Frontal cortex (tissue), 4 donors: ENCODE results near the gene CTNNA1. TPM values are rescaled to one million over a fixed set of nuclear protein-coding genes. Genes with fewer than 3 reads are reported as not detected.

ENCODE experiments used
- DNase-seq, 2 donors: peaks; one replicate each; pipeline ENCODE4 v3.0.0; 2012; ENCODE audit warnings: low spot score in 2 of 2
- FAIRE-seq: peaks from 2 replicates; lab custom pipeline; 2012; peaks lifted over from hg19 to GRCh38; lab: Jason Lieb, UNC
- total RNA-seq: library from RNA; depleted of rRNA; stranded (reverse); fragments of >200 nt; gene quantifications from one replicate; pipeline ENCODE4 v1.2.3, GENCODE V29; 2014
- donor health status: control.
- donor health status: control.
- donor health status: control.

Gene CTNNA1
- total RNA-seq, 1 donor from 2014 or later = 220 TPM

GRCh38 chr5:138942066-138942465, 188.8 kb downstream of the CTNNA1 start:
- no peak for DNase-seq
- no peak for FAIRE-seq

- DNase-seq (no peak), FAIRE-seq (no peak)
Measured at GRCh38 chr5:138942861-138943260, 189.6 kb downstream of the CTNNA1 start.

GRCh38 chr5:138943599-138944173, 190.5 kb downstream of the CTNNA1 start:
- FAIRE-seq (no peak), DNase-seq (no peak)

GRCh38 chr5:138944527-138945322, 191.5 kb downstream of the CTNNA1 start:
- FAIRE-seq (no peak), DNase-seq (no peak)

DNA sequence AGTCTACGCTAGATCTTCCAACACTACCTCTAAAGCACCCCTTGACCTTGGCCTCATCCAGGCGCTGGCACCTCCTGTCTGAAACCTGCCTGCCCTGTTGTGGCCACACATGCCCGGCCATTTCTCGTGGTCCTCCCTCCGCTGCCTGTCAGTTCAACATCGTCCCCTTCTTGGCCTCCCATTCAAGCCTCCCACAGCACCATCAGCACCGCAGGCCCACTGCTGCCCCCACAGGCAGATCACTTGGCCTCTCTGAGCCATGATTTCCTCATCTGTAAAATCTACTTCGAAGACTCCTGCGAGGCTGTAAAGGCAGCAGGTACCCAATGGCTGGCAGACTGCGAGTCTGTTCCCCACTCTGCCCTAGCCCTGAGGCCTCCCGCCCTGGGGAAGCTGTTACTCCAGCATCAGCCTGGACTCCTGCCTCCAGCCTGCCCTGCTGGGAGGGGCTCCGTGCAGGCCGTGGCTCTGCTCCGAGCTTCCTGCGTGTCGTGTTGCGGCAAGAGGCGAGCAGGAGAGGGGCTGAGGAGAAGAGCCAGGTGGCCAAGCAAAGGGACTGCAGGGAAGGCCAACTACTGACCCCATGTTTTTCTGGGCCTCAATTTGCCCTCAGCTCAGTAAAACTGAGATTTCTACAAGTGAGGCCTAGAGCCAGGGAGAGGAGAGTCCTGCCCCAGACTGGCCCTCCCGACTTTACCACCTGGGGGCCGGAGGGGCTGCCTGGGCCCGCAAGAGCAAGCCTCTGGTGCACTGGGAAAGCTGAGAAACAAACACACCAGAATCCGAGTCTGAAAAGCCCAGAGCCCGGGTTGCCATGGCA, 192.4 kb downstream of the CTNNA1 start:
- DNase-seq (no peak), FAIRE-seq (no peak)

DNA sequence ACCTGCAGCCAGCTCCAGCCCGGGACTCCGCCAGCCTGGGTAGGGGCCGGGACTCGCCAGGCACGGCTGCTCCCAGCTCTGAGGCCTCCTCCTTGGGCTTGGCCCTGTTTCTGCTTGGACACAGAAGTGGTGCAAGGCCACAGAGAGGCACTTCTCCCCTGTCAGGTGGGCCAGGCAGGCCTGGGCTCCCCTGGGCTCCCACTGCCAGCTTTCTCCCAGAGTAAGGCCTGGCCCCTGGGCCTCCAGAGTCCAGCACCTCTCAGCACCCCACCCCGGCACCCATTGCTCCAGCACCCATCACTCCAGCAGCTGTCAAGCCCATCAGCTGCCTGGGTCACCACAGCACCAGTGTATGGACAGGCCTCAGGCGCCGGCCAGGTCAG, 193.0 kb downstream of the CTNNA1 start:
- DNase-seq (peak; percentile 62 to 83), FAIRE-seq (no peak)

- no peak for DNase-seq
- FAIRE-seq = no peak
Measured at GRCh38 chr5:138946831-138947560, 193.8 kb downstream of the CTNNA1 start.

DNA sequence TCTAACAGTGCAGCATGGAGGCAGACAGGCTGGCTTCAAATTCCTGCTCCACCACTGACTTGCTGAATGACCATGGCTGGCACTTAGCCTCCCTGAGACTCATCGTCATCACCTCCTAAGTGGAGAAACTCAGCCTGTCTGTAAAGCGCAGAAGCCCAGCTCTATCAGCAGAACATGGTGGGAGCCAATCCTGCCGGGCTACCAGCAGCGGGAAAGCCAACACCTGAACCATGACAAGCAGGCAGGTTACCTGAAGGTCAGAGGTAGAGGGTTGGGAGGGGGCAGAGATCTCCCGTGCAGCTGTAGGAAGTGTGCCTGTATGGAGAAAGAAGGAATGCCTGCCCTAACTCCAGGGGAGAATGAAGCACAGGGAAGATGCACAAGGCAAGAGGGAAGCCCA, 194.6 kb downstream of the CTNNA1 start:
- no peak for DNase-seq
- FAIRE-seq = no peak

DNA sequence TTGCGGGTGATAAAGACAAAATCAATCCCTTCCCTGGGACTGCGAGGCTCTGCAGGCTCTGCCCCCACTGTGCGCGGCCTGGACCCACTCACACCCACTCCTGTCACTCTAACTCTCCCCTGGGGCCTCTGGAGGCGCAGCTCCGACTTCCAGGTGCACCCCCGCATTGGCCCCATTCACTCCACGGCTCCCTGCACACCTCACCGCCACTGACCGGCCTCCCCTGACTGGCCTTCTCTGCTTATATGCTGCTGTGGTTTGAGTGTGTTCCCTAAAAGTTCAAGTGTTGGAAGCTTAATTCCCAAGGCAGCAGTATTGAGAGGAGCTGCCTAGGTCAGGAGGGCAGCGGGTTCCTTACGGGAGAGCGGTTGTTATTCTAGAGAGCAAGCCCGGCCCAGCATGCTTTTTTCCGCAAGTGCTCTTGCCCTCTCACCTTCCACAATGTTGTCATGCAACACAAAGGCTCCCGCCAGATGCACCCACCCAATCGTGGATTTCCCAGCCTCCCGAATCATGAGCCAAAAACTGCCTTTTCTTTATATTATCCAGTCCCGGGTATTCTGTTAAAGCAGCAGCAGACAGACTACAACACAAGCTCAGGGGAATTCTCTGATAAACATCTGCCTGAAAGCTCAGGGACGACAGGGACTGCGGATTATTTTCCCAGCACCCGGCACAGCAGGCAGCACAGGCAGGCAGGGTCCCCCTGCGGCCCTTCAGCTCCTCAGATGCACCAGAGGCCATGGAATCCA, 195.4 kb downstream of the CTNNA1 start:
- DNase-seq (no peak), FAIRE-seq (no peak)

- FAIRE-seq = no peak
- DNase-seq = no peak
Measured at GRCh38 chr5:138949223-138949574, 196.0 kb downstream of the CTNNA1 start.

DNA sequence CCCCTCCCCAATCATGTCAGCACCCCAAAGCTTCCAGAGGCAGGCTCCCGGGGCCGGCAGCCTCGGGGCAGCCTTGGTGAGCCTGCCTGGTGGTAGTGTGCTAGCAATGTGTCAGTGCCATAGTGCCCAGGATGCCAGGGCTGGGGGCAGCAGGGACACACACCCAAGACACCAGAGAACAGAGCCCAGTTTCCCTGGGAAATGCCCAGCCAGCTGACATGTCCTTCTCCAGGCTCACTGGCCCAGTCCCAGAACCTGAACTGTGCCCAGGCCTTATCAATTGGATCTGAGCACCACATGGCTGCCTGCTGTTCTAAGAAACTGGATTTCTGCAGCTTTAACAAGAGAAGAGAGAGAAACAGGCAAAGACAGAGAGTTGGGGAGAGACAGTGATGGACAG, 196.8 kb downstream of the CTNNA1 start:
- FAIRE-seq (no peak), DNase-seq (no peak)

DNA sequence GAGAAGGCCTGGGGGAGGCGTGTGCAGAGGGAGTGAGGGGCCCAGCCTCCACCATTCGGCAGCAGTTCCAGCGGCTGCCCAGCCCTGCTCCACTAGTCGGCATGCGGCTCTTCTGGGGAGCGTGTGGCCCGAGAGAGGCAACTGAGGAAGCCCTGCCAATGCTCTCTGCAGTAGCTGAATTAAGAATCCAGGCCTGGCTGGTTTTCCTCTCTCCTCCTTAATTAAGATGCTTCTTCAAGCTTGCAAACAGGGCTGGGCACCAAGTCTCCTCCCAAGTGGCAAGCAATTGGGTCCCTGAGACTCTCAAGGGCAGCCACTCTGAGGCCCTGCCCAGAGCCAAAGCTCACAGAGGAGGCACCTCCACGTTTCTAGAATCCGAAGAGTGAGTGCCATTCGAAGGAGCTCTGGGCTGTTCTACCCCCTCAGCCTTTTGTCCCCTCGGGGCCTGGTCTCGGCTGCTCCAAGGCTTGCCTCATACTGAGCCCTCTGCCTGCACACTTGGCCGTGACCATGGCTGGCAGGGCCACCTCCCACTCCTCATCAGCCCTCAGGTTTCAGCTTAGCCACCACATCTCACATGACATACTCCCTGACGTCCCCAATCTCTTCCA, 197.3 kb downstream of the CTNNA1 start:
- FAIRE-seq (no peak), DNase-seq (peak in 1 of 2 donors; percentile 57)

DNA sequence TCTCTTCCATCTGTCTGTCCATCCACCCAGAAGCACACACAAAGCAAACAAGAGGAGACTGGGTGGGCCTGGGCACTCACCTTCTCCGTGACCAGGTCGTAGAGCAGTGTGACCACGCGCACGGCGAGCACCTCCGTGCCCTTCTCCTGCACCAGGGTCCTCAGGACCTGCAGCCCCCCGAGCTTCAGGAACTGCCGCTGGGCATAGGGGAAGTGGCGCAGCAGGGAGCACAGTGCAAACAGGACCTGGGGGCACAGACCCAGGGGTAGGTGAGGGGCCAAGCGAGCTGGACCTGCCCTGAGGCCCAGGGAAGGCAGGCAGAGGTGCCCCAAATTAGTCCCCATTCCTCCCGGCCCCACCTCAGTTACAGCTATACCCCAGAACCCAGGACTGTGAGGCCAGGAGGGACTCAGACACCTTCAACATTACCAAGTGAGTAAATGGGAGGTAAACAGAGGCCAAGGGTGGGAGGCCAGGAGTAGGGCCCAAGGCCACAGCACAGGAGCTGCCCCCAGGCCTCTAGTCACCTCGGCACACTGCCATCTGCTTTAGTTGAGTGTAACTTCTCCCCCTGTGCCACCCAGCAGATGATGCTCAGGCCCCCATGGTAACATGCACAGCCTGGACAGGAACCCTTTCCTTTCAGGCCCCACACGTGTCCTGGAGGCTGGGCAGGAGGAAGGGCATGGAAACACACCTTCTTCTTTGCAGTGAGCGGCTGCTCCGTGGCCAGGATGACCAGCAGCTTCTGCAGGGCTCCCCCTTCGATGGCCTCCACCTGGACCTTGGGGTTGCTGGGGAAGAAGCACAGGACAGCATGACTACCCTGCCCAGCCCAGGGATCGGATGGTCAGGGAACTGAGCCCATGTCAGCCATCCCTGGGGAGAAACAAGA, 198.1 kb downstream of the CTNNA1 start:
- DNase-seq (no peak), FAIRE-seq (no peak)

- no peak for FAIRE-seq
- no peak for DNase-seq
Measured at GRCh38 chr5:138951986-138952735, 198.9 kb downstream of the CTNNA1 start.

GRCh38 chr5:138952962-138953361, 199.7 kb downstream of the CTNNA1 start:
- FAIRE-seq (no peak), DNase-seq (no peak)

DNA sequence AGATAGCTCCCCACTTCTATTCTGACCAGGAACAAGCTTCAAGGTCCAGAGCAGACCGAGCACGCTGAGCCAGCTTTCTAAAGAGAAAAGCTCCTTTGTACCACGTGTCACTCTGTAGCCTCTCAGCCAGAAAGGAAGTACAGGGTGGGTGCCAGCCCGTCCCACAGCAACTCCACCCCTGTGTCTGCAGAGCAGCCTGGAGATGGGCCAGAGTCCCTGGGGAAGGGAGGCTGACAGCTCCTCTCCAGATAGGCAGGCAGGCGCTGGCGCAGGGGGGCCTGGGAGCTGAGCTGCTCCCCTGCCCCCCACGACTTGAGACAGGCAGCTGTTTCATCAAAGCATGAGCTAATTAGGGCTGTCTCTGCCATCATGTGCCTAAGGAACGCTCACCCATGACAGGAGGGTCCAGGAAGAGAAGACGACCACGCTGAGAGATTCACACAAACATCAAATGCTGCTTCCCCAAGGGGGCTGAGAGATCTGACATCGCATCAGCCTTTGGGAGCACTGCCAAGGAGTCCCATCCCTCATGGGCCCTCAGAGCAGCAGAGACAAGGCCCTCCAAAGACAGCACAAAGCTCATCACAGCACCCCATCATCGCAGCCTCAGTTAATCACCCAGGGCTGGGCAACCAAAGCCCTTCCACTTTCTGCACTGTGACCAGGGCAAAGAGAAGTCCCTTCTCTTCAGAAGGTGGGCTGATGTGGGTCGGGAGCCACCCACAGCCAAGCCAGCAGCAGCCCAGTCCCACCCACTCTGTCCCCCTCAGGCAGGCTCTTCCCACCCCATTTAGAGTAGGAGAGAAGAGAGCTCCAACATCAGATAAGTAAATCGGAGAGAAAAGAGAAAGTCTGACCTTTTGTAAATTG, 200.4 kb downstream of the CTNNA1 start:
- DNase-seq = peak; percentile 59 to 86

More for the DNA sequence above, 200.4 kb downstream of the CTNNA1 start:
- FAIRE-seq = no peak
